GM21528 (cell line): ENCODE results near the gene WDR70.
"Not testable (repeated sequence)": the region's sequence is repeated elsewhere in the genome, so short reads cannot be mapped to it uniquely, and the experiment has no call there.

Source experiments
- ATAC-seq: cut with Tn5 transposase; IDR thresholded peaks from one replicate; pipeline ENCODE4 v1.9.1; 2021; ENCODE audit warnings: mild to moderate bottlenecking, moderate library complexity; ENCODE audit not compliant: unreplicated experiment, low FRiP score

Gene WDR70

DNA sequence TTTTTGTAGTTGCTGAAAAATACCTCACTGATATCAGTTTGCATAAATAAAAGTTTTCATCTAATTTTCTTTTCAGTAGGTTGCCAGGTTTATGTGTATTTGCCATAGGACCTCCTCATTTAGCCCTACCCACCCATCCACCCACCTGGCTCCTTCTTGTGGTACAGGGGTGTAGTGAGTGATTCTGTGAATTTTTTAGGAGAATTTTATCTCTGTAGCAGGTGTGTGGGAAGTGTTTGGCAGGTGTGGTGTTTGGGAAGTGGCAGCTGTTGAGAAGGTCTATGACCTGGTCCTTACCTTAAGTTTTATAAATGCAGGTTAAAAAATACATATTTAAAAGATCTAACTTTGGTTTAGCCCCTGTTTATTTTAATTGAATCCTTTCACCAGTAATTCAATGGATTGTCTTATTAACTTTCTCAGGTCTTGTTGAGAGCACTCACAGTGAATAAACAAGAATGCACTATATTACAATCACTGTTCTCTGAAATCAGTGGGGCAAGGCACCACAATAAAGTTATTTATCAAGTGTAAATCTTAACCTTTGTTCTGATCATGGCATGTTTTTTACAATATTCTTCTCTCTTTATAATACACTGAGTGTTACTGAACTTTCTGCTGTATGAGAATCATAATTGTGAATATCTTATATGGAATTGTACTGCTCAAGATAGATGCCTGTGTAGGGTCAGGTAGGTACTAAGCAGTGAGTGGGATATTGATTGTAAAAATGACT, 189.1 kb downstream of the WDR70 start:
- no peak for ATAC-seq

DNA sequence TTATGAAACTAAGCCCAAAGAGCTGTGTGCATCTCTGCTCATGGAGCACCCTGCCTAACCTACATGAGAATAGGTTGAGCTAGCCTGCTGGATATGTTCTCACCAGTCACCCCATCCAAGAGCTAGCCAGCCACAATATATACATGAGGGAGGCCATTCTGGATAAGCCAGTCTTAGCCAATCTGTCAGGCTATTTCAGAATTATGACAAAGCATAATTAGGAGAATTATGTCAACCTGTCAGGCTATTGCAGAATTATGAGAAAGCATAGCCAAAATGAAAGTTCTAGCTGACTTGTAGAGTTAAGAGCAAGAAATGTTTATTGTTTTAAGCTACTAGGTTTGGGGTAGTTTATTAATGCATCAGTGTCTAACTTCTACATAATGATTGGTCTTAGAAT, 189.8 kb downstream of the WDR70 start:
- no peak for ATAC-seq

DNA sequence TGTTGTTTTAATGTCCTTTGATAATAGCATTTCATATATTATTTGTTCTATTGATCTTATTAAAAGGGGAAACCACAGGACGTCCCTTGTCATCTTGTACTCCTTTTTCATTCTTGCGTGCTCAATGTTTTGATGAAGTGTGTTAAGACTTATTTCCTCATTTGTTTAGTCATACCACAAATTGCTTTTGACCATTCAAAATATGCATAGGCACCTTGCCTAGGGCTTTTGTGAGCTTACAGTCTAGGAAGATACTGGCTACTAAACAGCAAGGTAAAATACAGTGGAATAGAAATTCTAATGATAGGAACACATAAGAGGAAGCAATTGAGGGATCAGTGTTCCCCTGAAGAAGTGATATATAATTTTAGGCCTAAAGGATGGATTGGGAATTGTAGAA, 190.3 kb downstream of the WDR70 start:
- ATAC-seq: no peak

DNA sequence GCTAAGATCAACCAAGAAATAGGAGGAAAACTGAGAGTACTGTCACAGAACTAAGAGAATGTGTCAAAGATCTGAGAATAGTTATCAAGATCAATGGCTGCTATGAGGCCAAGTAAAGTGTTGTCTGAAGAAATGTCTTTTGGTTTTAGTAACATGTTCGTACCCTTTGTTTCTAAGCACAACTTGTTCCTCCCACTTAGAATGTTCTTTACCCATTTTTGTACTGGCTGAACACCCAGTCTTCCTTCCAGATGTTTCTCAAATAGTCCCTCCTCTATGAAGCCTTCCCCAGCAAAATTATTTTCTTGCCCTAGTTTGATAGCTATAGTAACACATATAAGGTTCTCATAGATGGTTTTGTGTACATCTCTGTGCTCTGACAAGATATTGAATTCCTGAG, 191.5 kb downstream of the WDR70 start:
- no peak for ATAC-seq

DNA sequence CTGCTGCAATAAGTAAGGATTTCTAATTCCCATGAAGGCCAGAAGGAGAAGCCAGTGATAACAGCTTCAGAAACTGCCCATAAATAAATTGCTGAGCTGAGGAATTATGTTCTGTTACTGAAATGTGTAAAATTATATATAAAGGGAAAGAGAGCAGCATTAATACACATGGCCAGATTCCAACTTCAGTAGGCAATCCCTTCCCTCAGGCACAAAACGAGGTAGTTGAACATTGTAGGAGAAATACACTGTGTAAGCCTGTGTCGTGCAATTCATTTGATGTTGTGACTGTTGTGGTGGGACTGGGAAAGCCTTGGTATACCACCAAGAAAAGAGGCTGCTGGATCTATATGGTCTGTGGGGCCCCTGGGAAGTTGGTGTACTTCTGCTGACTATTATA, 192.9 kb downstream of the WDR70 start:
- ATAC-seq: no peak

DNA sequence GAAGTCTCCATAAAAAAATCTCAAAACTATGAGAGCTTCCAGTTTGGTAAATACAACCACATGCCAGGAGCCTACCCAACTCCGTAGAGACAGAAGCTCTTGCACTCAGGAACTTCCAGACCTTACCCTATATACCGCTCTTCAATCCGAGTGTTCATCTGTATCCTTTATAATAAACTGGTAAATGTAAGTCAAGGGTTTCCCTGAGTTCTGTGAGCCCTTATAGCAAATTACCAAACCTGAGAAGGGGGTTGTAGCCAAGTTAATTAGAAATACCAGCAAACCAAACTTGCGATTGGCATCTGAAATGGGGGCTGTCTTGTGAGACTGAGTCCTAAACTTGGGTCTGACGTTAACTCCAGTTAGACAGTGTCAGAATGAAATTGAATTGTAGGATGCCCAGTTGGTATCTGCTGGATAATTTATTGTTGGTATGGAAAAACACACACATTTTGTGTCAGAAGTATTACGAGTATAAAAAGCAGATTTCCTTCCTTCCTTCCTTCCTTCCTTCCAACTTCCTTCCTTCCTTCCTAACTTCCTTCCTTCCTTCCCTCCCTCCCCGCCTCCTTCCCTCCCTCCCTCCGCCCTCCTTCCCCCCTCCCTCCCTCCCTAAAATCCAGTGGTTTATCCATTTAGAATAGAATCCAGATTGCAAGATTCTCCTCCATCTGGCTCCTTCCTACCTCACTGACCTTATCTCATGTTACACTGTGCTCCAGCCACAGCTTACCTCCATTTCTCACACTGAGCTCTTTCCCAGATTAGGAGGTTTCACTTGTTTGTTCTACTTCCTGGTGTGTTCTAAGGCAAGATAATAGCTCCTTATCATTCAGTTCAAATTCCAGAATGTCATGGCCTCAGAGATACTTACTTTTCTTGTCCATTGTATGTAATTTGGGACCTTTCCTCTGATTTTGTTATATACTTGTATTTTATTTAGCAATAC, 196.7 kb downstream of the WDR70 start:
- ATAC-seq: no peak

DNA sequence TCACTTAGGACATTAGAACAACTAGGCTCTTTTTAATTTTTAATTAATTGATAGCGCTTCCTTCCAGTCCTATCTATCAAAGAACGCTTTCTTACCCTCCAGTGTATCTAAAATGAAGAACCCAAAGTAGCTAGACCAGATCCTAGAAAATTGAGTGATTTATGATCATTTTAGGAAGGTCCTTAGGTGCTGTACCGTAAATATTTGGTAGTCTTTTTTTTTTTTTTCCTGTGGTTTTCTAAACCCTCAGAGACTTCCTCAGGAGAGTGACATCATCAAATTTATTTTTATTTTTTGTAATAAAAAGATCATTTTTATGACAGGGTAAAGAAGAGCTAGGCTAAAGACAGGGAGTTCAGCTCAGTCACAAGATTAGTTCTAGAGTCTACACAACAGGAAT, 197.4 kb downstream of the WDR70 start:
- no peak for ATAC-seq

DNA sequence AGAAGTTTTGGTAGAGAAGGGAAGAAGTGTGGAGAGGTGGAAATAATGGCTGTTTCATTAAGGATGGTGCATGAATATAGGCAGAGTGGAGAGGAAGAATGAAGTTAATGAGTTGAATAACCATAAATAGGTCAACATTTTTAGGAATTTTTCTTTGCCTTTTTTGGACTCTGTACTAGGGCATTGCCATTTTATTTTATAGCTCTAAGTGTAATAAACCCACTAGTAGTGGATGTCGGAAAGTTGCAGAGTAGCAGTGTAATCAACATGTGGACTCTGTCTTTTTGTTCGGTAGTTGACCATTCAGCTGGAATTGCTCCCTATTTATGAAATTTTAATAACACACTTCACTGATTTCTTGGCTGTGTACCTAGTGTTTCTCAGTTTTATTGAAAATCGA, 199.1 kb downstream of the WDR70 start:
- ATAC-seq: no peak

DNA sequence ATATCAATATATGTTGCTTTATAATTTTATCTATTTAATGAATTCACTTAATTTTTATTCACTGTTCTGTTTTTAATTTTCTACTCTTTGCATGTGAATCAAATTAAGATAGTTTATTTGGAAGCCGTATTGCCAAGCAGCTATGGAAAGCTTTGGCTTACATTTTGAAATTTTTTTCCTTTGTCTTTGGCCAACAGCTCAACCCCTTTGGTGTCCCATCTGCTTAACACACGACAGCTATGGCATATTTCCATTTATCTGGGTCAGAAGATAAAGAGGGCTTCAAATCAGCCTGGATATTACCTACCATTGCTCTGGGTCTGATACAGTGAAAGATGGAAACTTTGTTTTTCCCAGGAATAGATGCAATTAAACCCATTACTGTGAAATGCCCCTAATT, 201.0 kb downstream of the WDR70 start:
- no peak for ATAC-seq

DNA sequence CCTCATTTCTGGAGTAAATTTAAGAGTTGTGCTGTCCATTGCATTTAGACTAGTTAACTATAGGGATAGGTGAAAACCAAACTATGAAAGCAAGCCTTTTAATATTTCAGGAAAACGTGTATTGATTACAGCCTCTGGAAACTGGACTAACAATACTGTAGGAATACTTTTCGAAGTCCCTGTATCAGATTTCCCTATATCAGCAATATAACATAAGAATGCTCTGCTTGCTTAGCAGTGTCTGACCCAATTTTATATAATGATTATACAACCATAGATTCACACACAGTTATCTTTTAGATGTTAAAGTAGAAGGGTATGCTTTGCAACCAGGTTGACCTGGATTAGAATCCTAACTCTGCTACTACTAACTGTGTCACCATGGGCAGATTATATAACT, 203.1 kb downstream of the WDR70 start:
- ATAC-seq: no peak

DNA sequence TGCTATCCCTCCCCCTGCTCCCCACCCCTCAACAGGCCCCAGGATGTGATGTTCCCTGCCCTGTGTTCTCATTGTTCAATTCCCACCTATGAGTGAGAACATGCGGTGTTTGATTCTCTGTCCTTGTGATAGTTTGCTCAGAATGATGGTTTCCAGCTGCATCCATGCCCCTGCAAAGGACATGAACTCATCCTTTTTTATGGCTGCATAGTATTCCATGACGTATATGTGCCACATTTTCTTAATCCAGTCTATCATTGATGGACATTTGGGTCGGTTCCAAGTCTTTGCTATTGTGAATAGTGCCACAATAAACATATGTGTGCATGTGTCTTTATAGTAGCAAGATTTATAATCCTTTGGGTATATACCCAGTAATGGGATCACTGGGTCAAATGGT, 214.2 kb downstream of the WDR70 start:
- ATAC-seq: not testable (repeated sequence)

DNA sequence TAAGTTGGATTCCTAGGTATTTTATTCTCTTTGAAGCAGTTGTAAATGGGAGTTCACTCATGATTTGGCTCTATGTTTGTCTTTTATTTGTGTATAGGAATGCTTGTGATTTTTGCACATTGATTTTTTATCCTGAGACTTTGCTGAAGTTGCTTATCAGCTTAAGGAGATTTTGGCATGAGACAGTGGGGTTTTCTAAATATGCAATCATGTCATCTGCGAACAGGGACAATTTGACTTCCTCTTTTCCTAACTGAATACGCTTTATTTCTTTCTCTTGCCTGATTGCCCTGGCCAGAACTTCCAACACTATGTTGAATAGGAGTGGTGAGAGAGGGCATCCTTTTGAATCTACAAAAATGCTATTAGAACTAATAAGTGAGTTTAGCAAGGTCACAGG, 215.7 kb downstream of the WDR70 start:
- ATAC-seq: not testable (repeated sequence)

DNA sequence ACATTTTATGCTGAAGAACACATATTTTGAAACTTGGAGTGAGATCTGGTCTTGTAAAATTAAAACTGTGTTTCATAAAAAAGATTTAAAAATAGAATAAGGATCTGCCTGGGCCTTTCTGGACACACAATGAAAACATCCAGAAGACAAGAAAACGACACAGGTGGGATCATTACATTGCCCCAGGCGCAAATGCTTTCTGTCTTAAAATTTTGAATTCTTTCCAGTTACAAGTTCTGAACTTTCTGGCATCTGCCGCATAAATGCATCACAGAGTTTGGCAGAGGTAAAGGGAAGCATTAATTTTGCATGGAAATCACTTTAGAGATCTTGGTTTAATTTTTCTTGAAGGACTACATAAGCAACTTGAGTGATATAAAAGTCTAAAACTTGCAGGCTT, 219.6 kb downstream of the WDR70 start:
- ATAC-seq: no peak

DNA sequence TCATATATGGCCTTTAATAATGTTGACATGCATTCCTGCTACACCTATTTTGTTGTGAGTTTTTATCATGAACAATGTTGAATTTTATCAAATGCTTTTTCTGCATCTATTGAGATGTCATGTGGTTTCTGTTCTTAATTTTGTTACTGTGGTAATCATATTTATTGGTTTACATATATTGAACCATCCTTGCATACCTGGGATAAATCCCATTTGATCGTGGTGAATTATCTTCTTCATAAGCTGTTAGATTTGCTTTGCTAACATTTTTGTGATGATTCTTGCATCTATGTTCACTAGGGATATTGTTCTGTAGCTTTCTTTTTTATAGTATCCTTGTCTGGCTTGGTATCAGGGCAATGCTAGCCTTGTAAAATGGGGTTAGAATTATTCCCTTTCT, 222.0 kb downstream of the WDR70 start:
- ATAC-seq: no peak

DNA sequence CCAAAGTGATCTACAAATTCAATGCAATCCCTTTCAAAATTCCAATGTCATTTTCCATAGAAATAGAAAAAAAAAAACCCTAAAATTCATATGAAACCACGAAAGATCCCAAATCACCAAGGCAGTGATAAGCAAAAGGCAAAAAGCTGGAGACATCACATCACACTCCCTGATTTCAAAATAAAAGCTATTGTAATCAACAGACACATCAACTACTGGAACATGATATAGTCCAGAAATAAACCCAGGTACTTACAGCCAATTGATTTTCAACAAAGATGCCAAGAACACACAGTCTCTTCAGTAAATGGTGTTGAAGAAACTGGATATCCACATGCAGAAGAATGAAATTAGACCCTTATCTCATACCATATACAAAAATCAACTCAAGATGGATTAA, 224.0 kb downstream of the WDR70 start:
- no peak for ATAC-seq

DNA sequence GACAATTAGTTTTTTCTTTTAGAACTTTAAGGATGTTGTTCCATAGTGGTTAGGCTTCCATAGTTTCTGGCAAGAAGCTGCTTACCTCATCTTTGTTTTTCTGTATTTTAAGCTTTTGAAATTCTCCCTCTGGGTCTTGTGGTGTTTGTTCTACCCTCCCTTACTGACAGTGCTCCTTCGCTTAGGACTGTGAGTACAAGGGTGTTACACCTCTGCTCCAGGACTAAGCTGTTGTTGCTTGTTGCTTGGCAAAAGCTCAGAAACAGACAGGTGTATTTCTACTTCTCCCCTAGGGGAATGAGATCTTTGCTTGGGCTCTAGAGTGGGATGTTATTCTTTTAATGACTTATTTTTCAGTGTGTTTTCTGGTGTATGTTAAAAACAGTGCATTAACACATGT, 225.2 kb downstream of the WDR70 start:
- ATAC-seq: no peak

DNA sequence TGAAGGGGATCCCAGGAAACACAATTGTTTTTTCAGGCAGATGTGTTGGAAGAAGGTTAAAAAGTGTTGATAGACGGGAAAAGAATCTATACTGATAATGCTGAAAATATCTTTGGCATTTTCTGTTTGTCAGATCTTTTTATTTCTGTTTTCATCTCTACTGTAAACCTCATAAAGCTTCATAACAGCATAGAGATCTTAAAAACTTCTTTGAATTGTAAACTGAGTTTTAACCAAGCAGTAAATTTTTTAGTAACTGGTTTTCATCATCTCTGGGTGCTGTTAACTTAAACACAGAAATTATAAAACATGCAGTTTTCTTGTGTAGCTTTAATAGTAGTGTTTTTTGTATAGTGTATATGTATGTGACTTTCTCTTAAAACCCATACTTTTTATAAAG, 227.0 kb downstream of the WDR70 start:
- ATAC-seq: no peak

DNA sequence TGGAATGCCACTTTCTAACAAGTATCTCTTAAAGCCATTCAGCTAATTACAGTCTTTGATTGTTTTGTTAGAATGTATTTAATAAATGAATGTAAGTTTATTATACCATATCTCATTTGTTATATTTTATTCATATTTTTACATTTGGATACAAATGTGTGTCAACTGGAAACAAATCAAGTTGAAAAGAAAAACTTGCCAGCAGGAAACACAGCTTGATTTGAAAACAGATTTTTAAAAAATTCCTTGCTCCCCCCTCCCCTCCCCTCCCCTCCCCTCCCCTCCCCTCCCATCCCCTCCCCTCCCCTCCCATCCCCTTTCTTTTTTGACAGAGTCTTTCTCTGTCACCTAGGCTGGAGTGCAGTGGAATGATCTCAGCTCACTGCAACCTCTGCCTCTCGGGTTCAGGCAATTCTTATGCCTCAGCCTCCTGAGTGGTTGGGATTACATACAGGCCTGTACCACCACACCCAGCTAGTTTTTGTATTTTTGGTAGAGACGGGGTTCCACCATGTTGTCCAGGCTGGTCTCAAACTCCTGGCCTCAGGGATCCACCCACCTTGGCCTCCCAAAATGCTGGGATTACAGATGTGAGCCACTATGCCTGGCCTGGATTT, 227.6 kb downstream of the WDR70 start:
- ATAC-seq: no peak

DNA sequence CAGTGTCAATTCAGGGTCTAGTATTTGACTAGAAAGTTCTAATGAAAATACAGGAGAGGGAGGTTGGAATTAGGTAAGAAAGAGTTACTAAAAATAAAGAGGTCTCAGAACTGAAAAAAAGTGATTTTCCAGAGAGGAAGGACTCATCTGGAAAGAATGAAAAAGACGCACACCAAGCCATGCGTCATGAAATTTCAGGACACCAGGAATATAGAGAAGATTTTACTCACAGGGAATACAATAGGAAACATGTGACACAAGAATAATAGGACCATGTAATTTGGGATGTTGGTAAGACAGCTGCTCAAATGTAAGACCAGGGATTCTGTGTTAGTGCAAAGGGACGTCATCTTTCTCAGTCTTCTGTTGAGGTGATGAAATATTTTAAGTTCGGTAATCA, 236.1 kb downstream of the WDR70 start:
- no peak for ATAC-seq

DNA sequence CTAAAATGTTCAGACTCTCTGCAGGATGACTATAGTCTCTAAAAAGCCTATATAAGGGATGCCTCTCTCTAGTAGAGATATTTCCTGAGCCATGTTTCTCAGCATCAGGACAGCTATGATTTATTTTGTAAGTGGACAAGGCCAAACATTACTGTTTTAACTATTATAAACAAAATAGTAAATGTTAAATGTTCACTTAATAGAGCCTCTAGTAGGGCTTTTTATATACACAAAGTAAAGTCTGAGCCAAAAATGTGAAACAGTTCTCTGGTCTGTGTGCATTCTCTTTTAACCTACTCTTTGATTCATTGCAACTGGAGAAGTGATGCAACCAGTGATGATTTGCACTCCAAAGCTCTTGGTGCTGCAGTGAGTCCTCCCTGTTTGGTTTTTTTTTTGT, 240.2 kb downstream of the WDR70 start:
- ATAC-seq: no peak

DNA sequence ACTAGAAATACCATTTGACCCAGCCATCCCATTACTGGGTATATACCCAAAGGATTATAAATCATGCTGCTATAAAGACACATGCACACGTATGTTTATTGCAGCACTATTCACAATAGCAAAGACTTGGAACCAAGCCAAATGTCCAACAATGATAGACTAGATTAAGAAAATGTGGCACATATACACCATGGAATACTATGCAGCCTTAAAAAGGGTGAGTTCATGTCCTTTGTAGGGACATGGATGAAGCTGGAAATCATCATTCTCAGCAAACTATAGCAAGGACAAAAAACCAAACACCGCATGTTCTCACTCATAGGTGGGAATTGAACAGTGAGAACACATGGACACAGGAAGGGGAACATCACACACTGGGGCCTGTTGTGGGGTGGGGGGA, 243.2 kb downstream of the WDR70 start:
- ATAC-seq: not testable (repeated sequence)
